ENCODE data around the gene EPPIN. TPM values are rescaled to one million over a fixed set of nuclear protein-coding genes. Genes with fewer than 3 reads are reported as not detected.

The EPPIN gene
- total RNA-seq, 1 experiment from 2014 or later: not detected

- H3K4me1 Mint-ChIP-seq (ENCODE audit: low read depth, unreplicated experiment): peaks cover 41% of the 10 kb centered on the region
- H3K9me3 Mint-ChIP-seq (ENCODE audit: low read depth, unreplicated experiment): peaks cover 3% of the 10 kb centered on the region
- BruUV-seq (replicated peaks): no TSS peak
- intact Hi-C loops (cut with micrococcal nuclease; ENCODE audit: unreplicated experiment): no loop called here
- H3K4me3 Mint-ChIP-seq (ENCODE audit: low read depth, unreplicated experiment): no peak overlapping the region
- no peak overlapping the region for H3K27ac Mint-ChIP-seq (ENCODE audit: unreplicated experiment)
- TF ChIP-seq, protein P1, sequence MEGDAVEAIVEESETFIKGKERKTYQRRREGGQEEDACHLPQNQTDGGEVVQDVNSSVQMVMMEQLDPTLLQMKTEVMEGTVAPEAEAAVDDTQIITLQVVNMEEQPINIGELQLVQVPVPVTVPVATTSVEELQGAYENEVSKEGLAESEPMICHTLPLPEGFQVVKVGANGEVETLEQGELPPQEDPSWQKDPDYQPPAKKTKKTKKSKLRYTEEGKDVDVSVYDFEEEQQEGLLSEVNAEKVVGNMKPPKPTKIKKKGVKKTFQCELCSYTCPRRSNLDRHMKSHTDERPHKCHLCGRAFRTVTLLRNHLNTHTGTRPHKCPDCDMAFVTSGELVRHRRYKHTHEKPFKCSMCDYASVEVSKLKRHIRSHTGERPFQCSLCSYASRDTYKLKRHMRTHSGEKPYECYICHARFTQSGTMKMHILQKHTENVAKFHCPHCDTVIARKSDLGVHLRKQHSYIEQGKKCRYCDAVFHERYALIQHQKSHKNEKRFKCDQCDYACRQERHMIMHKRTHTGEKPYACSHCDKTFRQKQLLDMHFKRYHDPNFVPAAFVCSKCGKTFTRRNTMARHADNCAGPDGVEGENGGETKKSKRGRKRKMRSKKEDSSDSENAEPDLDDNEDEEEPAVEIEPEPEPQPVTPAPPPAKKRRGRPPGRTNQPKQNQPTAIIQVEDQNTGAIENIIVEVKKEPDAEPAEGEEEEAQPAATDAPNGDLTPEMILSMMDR (IDR thresholded peaks at IDR 0.05; ENCODE audit: unreplicated experiment): no peak
- CTCF ChIA-PET: interaction anchor here (0.6 to 1.7 kb wide), 4 partner anchors 16 to 303 kb away, joined by 3 to 6 read pairs (median 4); no protein-coding TSS in a partner anchor
- H3K27me3 Mint-ChIP-seq (ENCODE audit: unreplicated experiment): no peaks in the 10 kb centered on the region
- no peak for DNase-seq
- H3K36me3 Mint-ChIP-seq (ENCODE audit: insufficient read depth, unreplicated experiment): peaks cover 4% of the 10 kb centered on the region
These were observed 44.6 kb downstream of the EPPIN start for GRCh38 chr20:45502561-45502960.

DNA sequence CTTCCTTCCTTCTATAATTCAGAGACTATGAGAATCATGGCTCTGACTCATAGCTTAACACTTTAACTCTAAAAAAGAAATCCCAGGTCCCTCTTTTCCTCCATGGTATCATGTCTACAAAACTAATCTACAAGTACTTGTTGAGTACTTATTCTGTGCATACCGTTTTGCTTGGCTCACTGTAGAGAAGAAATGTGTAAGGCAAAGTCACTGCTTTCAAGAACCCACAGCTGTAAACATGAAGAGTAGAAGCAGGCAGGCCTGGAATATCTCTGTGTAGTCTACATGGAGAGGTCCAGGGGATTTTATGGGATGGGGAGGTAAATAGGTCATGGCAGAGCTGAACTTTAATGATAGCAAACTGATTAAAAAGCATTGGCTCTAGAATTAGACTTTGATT is 45.6 kb downstream of the EPPIN start:
- Mint-ChIP-seq H3K36me3 (ENCODE audit: insufficient read depth, unreplicated experiment) (no peaks in the 10 kb centered on the region), H3K27ac (ENCODE audit: unreplicated experiment) (no peak overlapping the region), H3K4me3 (ENCODE audit: low read depth, unreplicated experiment) (no peak overlapping the region), H3K9me3 (ENCODE audit: low read depth, unreplicated experiment) (no peaks in the 10 kb centered on the region), H3K4me1 (ENCODE audit: low read depth, unreplicated experiment) (peaks cover 32% of the 10 kb centered on the region), H3K27me3 (ENCODE audit: unreplicated experiment) (peaks cover 6% of the 10 kb centered on the region)
- TF ChIP-seq, protein P1 (IDR thresholded peaks at IDR 0.05; ENCODE audit: unreplicated experiment): no peak
- BruUV-seq (replicated peaks): no TSS peak
- DNase-seq: no peak
- CTCF ChIA-PET: interaction anchor here (0.6 kb wide), 1 partner anchor 28 kb away, joined by 4 read pairs; no protein-coding TSS in a partner anchor
- intact Hi-C loops (cut with micrococcal nuclease; ENCODE audit: unreplicated experiment): no loop called here

DNA sequence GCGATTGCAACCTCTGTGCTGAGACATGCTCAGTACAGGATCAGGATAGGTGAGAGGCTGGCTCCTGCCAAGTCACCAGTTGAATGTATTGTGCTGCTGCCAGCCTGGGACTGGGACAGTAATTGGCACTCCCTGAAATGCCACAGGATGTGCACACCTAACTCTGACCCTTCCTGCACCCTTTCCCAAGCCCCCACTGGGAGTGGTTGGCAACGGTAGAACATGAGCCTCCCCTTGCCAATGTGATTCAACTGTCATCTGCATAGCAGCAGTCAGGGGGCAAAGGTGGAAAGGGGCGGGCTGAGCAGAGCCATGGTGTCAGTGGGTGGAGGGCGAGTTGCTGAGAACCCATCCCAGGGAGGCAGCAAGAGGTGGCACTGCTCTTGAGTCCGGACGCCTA is 47.2 kb downstream of the EPPIN start:
- CTCF ChIA-PET: interaction anchor here (0.6 kb wide), 1 partner anchor 570 kb away, joined by 5 read pairs; no protein-coding TSS in a partner anchor
- intact Hi-C loops (cut with micrococcal nuclease; ENCODE audit: unreplicated experiment): no loop called here
- no peaks in the 10 kb centered on the region for H3K9me3 Mint-ChIP-seq (ENCODE audit: low read depth, unreplicated experiment)
- no peaks in the 10 kb centered on the region for H3K36me3 Mint-ChIP-seq (ENCODE audit: insufficient read depth, unreplicated experiment)
- peaks cover 15% of the 10 kb centered on the region for H3K27me3 Mint-ChIP-seq (ENCODE audit: unreplicated experiment)
- DNase-seq: peak; percentile 35
- no peak overlapping the region for H3K4me3 Mint-ChIP-seq (ENCODE audit: low read depth, unreplicated experiment)
- BruUV-seq (replicated peaks): no TSS peak
- H3K4me1 Mint-ChIP-seq (ENCODE audit: low read depth, unreplicated experiment): peaks cover 28% of the 10 kb centered on the region
- H3K27ac Mint-ChIP-seq (ENCODE audit: unreplicated experiment): no peak overlapping the region
- TF ChIP-seq, protein P1 (IDR thresholded peaks at IDR 0.05; ENCODE audit: unreplicated experiment): no peak

GRCh38 chr20:45497971-45498494 is 49.2 kb downstream of the EPPIN start:
- intact Hi-C loops (cut with micrococcal nuclease; ENCODE audit: unreplicated experiment): no loop called here
- CTCF ChIA-PET: no interaction called here
- no peak for DNase-seq
- Mint-ChIP-seq H3K4me1 (ENCODE audit: low read depth, unreplicated experiment) (peaks cover 28% of the 10 kb centered on the region), H3K36me3 (ENCODE audit: insufficient read depth, unreplicated experiment) (no peaks in the 10 kb centered on the region), H3K27ac (ENCODE audit: unreplicated experiment) (no peak overlapping the region), H3K9me3 (ENCODE audit: low read depth, unreplicated experiment) (no peaks in the 10 kb centered on the region), H3K4me3 (ENCODE audit: low read depth, unreplicated experiment) (no peak overlapping the region), H3K27me3 (ENCODE audit: unreplicated experiment) (peaks cover 15% of the 10 kb centered on the region)
- no TSS peak for BruUV-seq (replicated peaks)
- TF ChIP-seq, protein P1 (IDR thresholded peaks at IDR 0.05; ENCODE audit: unreplicated experiment): no peak
